Measurements from ENCODE around the gene HS6ST2. TPM values are rescaled to one million over a fixed set of nuclear protein-coding genes. Genes with fewer than 3 reads are reported as not detected.
"Not testable (repeated sequence)": the region's sequence is repeated elsewhere in the genome, so short reads cannot be mapped to it uniquely, and the experiment has no call there.

HS6ST2 gene
- total RNA-seq, 5 donors from 2014 or later (not counting 1 experiment from before 2014, with no cell fraction given), result not detected

DNA sequence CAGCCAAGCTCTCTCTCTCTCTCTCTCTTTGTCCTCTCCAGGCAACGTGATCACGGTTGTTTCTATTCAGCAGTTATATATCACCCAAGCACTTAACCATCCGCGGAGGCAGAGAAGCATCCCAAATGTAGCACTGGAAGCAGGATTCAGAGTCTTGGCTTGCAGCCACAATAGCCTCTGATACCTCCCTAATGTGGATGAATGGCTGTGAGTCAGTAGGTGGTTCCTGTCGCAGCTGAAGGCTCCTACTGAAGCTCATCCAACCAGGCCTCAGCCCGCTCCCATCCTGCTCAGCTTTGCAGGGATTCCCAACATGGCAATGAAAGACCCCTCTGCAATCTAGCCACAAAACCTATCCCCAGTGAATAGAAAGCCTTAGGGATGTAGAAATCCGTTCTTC lies 5.1 kb downstream of the HS6ST2 start:
- ATAC-seq (replicated peaks in 1 of 4) (no peak), DNase-seq (no peak)
- peaks cover 3 to 22% of the 10 kb centered on the region in 2 experiments for H3K27me3 ChIP-seq (replicated peaks in 1 of 2; ENCODE audit: control insufficient read depth in 2 of 2, extremely low read depth in 1 of 2, insufficient read depth in 2 of 2, low read length in 1 of 2)
- H3K36me3 Mint-ChIP-seq, result no peaks in the 10 kb centered on the region
- CTCF ChIA-PET, result no interaction called here
- H3K4me1 Mint-ChIP-seq, result peaks cover 1 to 8% (median 7%) of the 10 kb centered on the region in 3 donors
- no peaks in the 10 kb centered on the region for H3K9me3 Mint-ChIP-seq
- H3K4me3 Mint-ChIP-seq, result no peak overlapping the region
- peaks cover 0 to 13% of the 10 kb centered on the region in 2 experiments for H3K4me1 ChIP-seq (ENCODE audit: control insufficient read depth in 1 of 2, extremely low read depth in 1 of 2, insufficient read depth in 2 of 2, low read length in 2 of 2)
- H3K4me3 ChIP-seq (ENCODE audit: control insufficient read depth in 1 of 2, extremely low read depth in 1 of 2, low read length in 1 of 2), result no peak overlapping the region
- no peaks in the 10 kb centered on the region for H3K9me3 ChIP-seq
- H3K27ac Mint-ChIP-seq, result no peak overlapping the region
- no peaks in the 10 kb centered on the region for H3K36me3 ChIP-seq (ENCODE audit: control insufficient read depth in 2 of 2, extremely low read depth in 1 of 2, insufficient read depth in 1 of 2, low read length in 1 of 2)
- peaks cover 29 to 32% of the 10 kb centered on the region in 2 donors for H3K27me3 Mint-ChIP-seq
- POLR2A ChIA-PET, result no interaction called here
- H3K27ac ChIP-seq (ENCODE audit: low read length), result no peak overlapping the region
- no CpG with 5 or more reads among the region's 7 CpGs for WGBS (ENCODE audit: insufficient coverage)

DNA sequence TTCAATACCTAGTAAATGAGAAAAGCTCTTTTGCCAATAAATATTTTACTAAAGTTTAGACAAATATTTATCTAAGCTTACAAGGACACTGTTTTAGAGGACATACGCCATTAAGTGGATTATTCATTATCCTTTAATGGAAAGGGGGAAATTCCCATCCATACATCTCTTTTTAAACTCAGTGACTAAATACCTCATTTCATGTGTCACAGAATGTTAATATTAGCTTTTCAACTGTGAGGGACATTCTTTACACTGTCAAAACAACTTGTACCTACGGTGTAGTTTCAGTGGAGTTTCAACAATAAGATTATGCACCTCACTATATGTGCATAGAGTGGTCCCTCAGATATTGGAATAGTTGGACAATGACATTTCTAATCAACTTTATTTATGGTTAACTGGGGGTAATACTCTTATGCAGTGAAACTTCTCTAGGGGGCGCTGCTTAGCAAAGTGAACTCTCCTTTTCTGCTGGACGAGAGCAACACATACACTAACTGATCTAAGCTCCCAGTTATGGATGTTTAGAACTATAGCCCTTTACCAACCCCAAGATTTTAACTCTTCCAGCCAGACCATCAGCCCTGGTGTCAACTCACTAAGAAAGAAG lies 9.7 kb downstream of the HS6ST2 start:
- Mint-ChIP-seq H3K4me1 (no peaks in the 10 kb centered on the region), H3K9me3 (no peaks in the 10 kb centered on the region), H3K36me3 (no peaks in the 10 kb centered on the region), H3K27me3 (peaks cover 5 to 32% of the 10 kb centered on the region in 2 donors), H3K4me3 (no peak overlapping the region), H3K27ac (no peak overlapping the region)
- H3K9me3 ChIP-seq, result no peaks in the 10 kb centered on the region
- H3K4me1 ChIP-seq (ENCODE audit: control insufficient read depth in 1 of 2, extremely low read depth in 1 of 2, insufficient read depth in 2 of 2, low read length in 2 of 2), result no peaks in the 10 kb centered on the region
- WGBS (ENCODE audit: insufficient coverage), result no CpG with 5 or more reads among the region's 4 CpGs
- DNase-seq, result no peak
- H3K36me3 ChIP-seq (ENCODE audit: control insufficient read depth in 2 of 2, extremely low read depth in 1 of 2, insufficient read depth in 1 of 2, low read length in 1 of 2), result no peaks in the 10 kb centered on the region
- CTCF ChIA-PET, result interaction anchor here in 1 of 2 donors (0.5 kb wide), 1 partner anchor 787 kb away, joined by 3 read pairs; no protein-coding TSS in a partner anchor
- H3K4me3 ChIP-seq (ENCODE audit: control insufficient read depth in 1 of 2, extremely low read depth in 1 of 2, low read length in 1 of 2), result no peak overlapping the region
- POLR2A ChIA-PET, result no interaction called here
- no peaks in the 10 kb centered on the region for H3K27me3 ChIP-seq (replicated peaks in 1 of 2; ENCODE audit: control insufficient read depth in 2 of 2, extremely low read depth in 1 of 2, insufficient read depth in 2 of 2, low read length in 1 of 2)
- no peak overlapping the region for H3K27ac ChIP-seq (ENCODE audit: low read length)
- no peak for ATAC-seq (replicated peaks in 1 of 4)

DNA sequence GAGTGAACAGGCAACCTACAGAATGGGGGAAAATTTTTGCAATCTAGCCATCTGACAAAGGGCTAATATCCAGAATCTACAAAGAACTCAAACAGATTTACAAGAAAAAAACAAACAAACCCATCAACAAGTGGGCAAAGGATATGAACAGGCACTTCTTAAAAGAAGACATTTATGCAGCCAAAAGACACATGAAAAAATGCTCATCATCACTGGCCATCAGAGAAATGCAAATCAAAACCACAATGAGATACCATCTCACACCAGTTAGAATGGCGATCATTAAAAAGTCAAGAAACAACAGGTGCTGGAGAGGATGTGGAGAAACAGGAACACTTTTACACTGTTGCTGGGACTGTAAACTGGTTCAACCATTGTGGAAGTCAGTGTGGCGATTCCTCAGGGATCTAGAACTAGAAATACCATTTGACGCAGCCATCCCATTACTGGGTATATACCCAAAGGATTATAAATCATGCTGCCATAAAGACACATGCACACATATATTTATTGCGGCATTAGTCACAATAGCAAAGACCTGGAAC lies 13.3 kb downstream of the HS6ST2 start:
- H3K36me3 ChIP-seq (ENCODE audit: control insufficient read depth in 2 of 2, extremely low read depth in 1 of 2, insufficient read depth in 1 of 2, low read length in 1 of 2); DNase-seq; H3K27ac ChIP-seq (ENCODE audit: low read length); H3K27me3 ChIP-seq (replicated peaks in 1 of 2; ENCODE audit: control insufficient read depth in 2 of 2, extremely low read depth in 1 of 2, insufficient read depth in 2 of 2, low read length in 1 of 2); CTCF ChIA-PET; H3K9me3 ChIP-seq; H3K27ac Mint-ChIP-seq; POLR2A ChIA-PET; H3K4me1 Mint-ChIP-seq; H3K4me3 Mint-ChIP-seq; H3K9me3 Mint-ChIP-seq; H3K4me3 ChIP-seq (ENCODE audit: control insufficient read depth in 1 of 2, extremely low read depth in 1 of 2, low read length in 1 of 2); H3K36me3 Mint-ChIP-seq; H3K4me1 ChIP-seq (ENCODE audit: control insufficient read depth in 1 of 2, extremely low read depth in 1 of 2, insufficient read depth in 2 of 2, low read length in 2 of 2); ATAC-seq (replicated peaks in 1 of 4): not testable (repeated sequence)
- no CpG with 5 or more reads among the region's 4 CpGs for WGBS (ENCODE audit: insufficient coverage)
- H3K27me3 Mint-ChIP-seq, result peaks cover 0 to 37% of the 10 kb centered on the region in 2 donors

DNA sequence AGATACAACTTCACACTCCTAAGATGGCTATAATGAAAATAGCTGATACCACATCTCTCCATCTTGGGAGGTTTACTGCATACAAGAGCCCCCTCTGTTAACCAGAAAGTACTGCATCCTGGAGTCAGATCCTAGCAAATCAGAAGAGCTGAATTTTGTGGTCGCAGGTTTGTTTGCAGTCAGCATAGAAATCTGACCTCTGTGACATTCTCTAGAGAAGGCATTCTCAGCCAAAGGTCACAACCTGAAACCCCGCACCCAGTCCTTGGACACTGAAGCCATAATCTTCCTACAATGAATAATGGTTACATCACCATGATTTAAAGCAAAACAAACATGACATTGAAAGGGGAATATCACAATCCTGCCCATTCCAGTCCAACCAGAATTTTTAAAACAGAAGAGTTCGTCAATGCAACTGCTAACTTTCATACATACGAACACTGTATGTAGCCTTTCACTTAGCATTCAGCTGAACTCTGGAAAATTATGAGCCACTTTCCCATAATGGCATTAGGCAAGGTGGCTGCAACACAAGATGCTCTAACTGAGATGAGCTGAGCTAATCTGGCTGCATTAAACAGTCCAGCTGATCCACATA lies 17.6 kb downstream of the HS6ST2 start:
- Mint-ChIP-seq H3K9me3 (no peaks in the 10 kb centered on the region), H3K4me1 (no peaks in the 10 kb centered on the region), H3K27ac (no peak overlapping the region), H3K4me3 (no peak overlapping the region), H3K36me3 (no peaks in the 10 kb centered on the region), H3K27me3 (peaks cover 1 to 33% of the 10 kb centered on the region in 2 donors)
- ATAC-seq (replicated peaks in 1 of 4), result no peak
- no peak for DNase-seq
- Histone ChIP-seq H3K9me3 (no peaks in the 10 kb centered on the region), H3K36me3 (ENCODE audit: control insufficient read depth in 2 of 2, extremely low read depth in 1 of 2, insufficient read depth in 1 of 2, low read length in 1 of 2) (no peaks in the 10 kb centered on the region), H3K27me3 (replicated peaks in 1 of 2; ENCODE audit: control insufficient read depth in 2 of 2, extremely low read depth in 1 of 2, insufficient read depth in 2 of 2, low read length in 1 of 2) (no peaks in the 10 kb centered on the region), H3K4me3 (ENCODE audit: control insufficient read depth in 1 of 2, extremely low read depth in 1 of 2, low read length in 1 of 2) (no peak overlapping the region), H3K4me1 (ENCODE audit: control insufficient read depth in 1 of 2, extremely low read depth in 1 of 2, insufficient read depth in 2 of 2, low read length in 2 of 2) (no peaks in the 10 kb centered on the region), H3K27ac (ENCODE audit: low read length) (no peak overlapping the region)
- ChIA-PET POLR2A (no interaction called here), CTCF (no interaction called here)
- WGBS (ENCODE audit: insufficient coverage), result 20% methylated on average over 1 of the region's 4 CpGs

DNA sequence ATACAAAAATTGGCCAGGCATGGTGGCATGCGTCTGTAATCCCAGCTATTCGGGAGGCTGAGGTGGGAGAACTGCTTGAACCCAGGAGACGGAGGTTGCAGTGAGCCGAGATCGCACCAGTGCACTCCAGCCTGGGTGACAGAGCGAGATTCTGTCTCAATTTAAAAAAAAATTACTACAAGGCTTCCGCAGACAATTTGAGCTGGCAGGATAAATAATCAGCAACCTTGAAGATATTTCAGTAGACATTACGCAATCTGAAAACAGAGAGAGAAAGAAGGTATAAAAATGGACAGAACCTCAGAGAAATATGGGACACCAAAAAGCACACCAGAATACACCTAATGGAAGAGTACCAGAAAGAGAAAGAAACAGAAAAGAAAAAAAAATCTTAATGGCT lies 25.3 kb downstream of the HS6ST2 start:
- ATAC-seq (replicated peaks in 1 of 4) (no peak), DNase-seq (no peak)
- H3K9me3 Mint-ChIP-seq, result no peaks in the 10 kb centered on the region
- H3K9me3 ChIP-seq, result no peaks in the 10 kb centered on the region
- no peaks in the 10 kb centered on the region for H3K36me3 ChIP-seq (ENCODE audit: control insufficient read depth in 2 of 2, extremely low read depth in 1 of 2, insufficient read depth in 1 of 2, low read length in 1 of 2)
- no peak overlapping the region for H3K27ac ChIP-seq (ENCODE audit: low read length)
- no peaks in the 10 kb centered on the region for H3K36me3 Mint-ChIP-seq
- H3K4me3 ChIP-seq (ENCODE audit: control insufficient read depth in 1 of 2, extremely low read depth in 1 of 2, low read length in 1 of 2), result no peak overlapping the region
- H3K4me1 Mint-ChIP-seq, result no peaks in the 10 kb centered on the region
- H3K4me3 Mint-ChIP-seq, result no peak overlapping the region
- no peaks in the 10 kb centered on the region for H3K27me3 ChIP-seq (replicated peaks in 1 of 2; ENCODE audit: control insufficient read depth in 2 of 2, extremely low read depth in 1 of 2, insufficient read depth in 2 of 2, low read length in 1 of 2)
- no peaks in the 10 kb centered on the region for H3K4me1 ChIP-seq (ENCODE audit: control insufficient read depth in 1 of 2, extremely low read depth in 1 of 2, insufficient read depth in 2 of 2, low read length in 2 of 2)
- no CpG with 5 or more reads among the region's 8 CpGs for WGBS (ENCODE audit: insufficient coverage)
- H3K27ac Mint-ChIP-seq, result no peak overlapping the region
- ChIA-PET CTCF (no interaction called here), POLR2A (no interaction called here)
- peaks cover 8 to 22% of the 10 kb centered on the region in 2 donors for H3K27me3 Mint-ChIP-seq

DNA sequence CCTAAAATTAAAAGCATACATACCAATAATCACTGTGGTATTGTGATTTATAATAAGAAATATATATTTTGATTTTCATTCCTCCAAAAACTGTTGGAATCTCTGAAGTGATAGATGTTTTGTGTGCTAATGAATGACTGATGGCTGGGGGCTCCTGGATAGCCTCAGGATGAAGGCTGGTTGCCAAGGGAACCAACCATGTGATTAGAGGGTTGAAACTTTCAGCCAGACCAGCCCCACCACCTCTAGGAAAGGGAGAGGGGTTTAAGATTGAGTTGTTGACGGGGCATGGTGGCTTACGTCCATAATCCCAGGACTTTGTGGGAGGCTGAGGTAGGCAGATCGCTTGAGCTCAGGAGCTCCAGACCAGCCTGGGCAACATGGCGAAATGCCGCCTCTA lies 34.0 kb downstream of the HS6ST2 start:
- H3K4me1 ChIP-seq (ENCODE audit: control insufficient read depth in 1 of 2, extremely low read depth in 1 of 2, insufficient read depth in 2 of 2, low read length in 2 of 2), result no peaks in the 10 kb centered on the region
- DNase-seq (no peak), ATAC-seq (replicated peaks in 1 of 4) (no peak)
- no peak overlapping the region for H3K4me3 Mint-ChIP-seq
- no CpG with 5 or more reads among the region's 5 CpGs for WGBS (ENCODE audit: insufficient coverage)
- peaks cover 0 to 2% of the 10 kb centered on the region in 2 experiments for H3K27me3 ChIP-seq (replicated peaks in 1 of 2; ENCODE audit: control insufficient read depth in 2 of 2, extremely low read depth in 1 of 2, insufficient read depth in 2 of 2, low read length in 1 of 2)
- no peaks in the 10 kb centered on the region for H3K9me3 Mint-ChIP-seq
- POLR2A ChIA-PET, result no interaction called here
- no peak overlapping the region for H3K27ac Mint-ChIP-seq
- H3K27me3 Mint-ChIP-seq, result peaks cover 8 to 27% of the 10 kb centered on the region in 2 donors
- no peak overlapping the region for H3K27ac ChIP-seq (ENCODE audit: low read length)
- CTCF ChIA-PET, result no interaction called here
- H3K9me3 ChIP-seq, result no peaks in the 10 kb centered on the region
- H3K36me3 Mint-ChIP-seq, result no peaks in the 10 kb centered on the region
- H3K4me1 Mint-ChIP-seq, result no peaks in the 10 kb centered on the region
- H3K4me3 ChIP-seq (ENCODE audit: control insufficient read depth in 1 of 2, extremely low read depth in 1 of 2, low read length in 1 of 2), result no peak overlapping the region
- H3K36me3 ChIP-seq (ENCODE audit: control insufficient read depth in 2 of 2, extremely low read depth in 1 of 2, insufficient read depth in 1 of 2, low read length in 1 of 2), result no peaks in the 10 kb centered on the region
